Endothelial cell of hepatic sinusoid (primary cell): ENCODE data around the gene TENM3.
"Not testable (repeated sequence)": the region's sequence is repeated elsewhere in the genome, so short reads cannot be mapped to it uniquely, and the experiment has no call there.

Experiments used
- in situ Hi-C: cut with HindIII; loops from 2 replicates; pipeline ENCODE4 v1.10.0; 2017; ENCODE audit warnings: low sequenced_read_pairs

The TENM3 gene

DNA sequence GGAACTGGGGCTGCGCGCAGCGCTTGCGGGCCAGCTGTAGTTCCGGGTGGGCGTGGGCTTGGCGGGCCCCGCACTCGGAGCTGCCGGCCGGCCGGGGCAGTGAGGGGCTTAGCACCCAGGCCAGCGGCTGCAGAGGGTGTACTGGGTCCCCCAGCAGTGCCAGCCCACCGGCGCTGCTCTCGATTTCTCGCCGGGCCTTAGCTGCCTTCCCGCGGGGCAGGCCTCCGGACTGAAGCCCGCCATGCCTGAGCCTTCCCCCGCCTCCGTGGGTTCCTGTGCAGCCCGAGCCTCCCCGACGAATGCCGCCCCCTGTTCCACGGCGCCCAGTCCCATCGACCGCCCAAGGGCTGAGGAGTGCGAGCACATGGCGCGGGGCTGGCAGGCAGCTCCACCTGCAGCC, 143.4 kb downstream of the TENM3 start:
- in situ Hi-C loops = not testable (repeated sequence)

DNA sequence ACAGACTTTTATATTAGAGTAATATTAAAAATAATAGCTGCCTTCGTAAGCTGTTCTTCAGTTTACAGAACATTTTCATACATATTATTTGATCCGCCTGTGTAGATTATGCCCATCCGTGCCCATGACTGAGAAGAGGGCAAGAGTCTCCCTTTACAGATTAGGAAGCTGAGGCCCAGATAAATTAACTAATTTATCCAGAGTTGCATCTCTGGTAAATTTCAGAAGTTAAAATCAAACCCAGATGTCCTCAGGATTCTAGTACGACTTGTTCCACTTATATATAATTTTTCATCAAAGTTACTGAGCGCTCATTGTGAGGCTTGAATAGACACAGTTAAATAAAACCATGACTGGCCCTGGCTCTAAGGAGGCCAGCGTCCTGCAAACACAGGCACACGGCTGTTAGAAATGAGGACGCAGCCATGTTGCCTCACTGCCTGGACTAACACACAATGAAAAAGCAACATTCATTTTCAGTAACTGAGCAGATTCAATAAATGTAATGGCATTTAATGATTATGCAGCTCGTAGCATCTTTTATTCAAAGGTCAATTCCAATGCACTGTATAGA, 148.0 kb downstream of the TENM3 start:
- in situ Hi-C loops = no loop called here

DNA sequence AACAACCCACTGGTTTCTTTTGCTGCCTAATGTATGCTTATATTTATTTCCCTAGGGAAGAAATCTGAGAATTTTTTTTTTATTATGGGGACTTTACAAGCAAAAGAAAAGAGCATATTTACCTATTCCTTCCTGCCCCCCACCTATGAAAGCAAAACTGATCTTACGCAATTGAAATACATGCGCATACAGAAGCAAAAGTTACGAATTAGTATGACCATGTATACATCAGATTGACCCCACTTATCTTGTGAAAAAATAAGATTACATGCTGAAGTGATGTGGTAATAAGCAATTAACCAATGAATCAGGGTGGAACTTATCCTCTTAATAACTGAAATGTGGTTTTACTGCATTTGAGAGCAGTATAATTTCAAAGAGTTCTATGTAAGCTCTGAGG, 151.0 kb downstream of the TENM3 start:
- in situ Hi-C loops = no loop called here

DNA sequence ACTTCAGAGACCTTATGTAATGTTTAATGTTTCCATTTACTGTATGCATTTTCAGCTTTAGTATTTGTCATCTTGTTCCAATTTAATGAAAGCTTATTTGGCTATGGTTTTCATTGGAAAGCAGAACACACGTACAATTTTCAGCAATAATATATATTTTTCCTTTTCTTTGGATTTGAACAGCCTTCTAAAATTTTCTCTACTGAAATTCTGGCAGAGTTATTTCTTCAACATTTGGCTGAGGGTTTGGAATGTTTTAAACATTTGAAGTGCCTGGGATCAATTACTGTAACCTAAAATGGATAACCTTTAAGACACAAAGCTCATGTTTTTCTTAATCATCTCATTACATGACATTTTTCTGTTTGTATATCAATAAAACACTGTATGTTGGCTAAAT, 156.9 kb downstream of the TENM3 start:
- in situ Hi-C loops = loop anchor here (5.0 kb wide), 1 partner anchor 52 kb away; no protein-coding TSS in a partner anchor

DNA sequence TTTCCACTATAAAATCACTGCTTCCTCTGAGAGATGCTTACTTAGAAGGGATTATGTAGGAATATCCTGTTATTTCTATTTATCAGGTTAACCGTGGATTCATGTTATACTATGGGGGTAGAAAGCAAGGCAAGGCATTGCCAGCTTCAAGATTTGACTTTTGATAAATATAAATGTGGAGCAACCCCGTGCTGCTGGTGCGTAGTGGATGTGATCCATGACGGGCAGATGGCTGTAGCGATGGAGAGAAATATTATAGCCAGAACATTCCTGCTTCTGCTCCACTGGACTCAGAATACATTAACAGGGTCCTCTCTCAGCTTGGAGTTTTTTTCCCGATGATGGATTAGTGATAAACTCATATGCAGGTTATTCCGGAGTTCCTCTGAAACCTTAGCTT, 157.6 kb downstream of the TENM3 start:
- in situ Hi-C loops = loop anchor here (5.0 kb wide), 1 partner anchor 52 kb away; no protein-coding TSS in a partner anchor

DNA sequence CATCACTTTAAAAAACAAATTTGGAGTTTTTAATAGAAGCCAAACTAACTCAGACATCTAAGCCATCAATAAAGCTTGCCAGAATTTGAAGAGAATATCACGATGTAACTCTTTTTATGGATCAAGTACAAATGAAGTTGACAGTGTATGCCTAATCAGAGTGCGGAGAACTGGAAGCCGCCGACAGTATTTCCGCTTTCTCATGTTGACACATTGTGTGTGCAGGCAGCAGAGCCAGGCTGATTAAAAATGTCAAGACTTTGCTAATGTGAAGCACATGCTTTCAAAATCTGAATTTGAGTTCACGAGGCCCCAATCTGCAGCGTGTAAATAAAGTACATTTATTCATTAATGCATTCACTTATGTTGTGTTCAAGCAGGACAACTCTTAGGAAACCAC, 161.2 kb downstream of the TENM3 start:
- in situ Hi-C loops = loop anchor here (5.0 kb wide), 1 partner anchor 48 kb away; no protein-coding TSS in a partner anchor

DNA sequence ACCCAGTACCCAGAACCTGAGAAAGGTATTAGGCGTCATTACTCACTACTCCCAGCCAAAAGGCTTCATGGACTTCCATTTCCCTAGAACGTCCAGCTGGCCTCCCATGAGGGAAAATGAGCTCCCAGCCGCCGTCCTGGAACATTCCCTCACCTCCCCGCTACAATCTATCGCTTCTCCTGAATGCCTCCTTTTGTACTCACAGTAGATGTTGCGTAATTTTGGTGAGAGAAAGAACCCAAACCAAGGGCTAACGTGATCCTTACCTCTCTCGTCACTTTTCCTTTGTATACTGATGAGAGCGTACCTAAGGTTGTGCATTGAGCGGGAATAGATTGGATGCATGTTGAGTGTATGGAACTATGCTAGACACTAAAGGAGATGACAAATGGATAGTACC, 161.9 kb downstream of the TENM3 start:
- in situ Hi-C loops = no loop called here

DNA sequence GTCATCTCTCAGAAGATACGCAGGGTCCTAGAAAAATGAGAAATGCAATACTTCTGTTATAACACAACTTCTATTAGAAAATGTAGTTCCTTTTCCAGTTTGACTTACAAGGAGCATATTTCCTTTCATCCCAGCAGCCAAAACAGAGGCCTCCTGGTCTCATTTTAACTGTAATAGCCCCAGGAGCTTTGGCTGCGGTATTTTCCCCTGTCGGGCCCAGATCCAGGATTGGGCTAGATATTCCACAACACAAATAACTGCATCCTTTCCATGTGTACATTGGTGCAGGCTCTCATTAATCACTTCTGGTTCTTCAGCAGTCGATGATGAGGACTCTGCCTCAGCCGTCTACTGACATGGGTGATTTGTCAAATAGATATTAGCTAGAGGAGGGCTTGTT, 166.1 kb downstream of the TENM3 start:
- in situ Hi-C loops = no loop called here

DNA sequence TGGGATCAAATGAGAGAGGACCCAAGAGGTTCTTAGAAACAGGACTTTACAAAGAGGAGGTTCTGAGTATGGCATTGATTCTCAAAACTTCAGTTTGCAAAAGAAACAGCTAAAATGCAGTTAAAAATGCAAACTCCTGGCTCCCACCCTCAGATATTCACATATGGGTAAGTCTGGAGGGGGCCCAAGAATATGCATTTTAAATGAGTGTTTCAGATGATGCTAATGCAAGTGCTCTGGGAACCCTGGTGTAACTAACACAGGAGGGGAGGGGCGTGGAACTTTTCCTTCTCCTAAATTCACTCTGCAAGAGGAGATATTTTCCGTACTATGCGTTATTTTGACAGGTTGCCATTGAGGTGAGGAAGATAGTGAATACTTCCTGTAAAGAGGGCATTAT, 168.2 kb downstream of the TENM3 start:
- in situ Hi-C loops = no loop called here

DNA sequence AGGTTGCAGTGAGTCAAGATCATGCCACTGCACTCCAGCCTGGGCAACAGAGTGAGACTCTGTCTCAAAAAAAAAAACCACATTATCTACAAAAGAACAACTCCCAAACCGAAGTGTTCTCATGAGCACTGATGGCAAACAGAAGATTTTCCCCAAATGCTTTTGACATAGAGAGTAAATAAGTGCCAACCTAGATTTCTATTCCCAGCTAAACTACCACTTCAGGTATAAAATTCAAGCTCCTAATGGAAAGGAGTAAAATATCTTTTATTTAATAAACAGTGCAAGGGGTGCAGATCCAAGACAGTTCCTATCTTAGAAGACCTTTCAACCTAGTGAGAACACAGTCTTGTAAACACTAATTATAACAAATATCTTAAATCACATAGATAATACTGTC, 170.3 kb downstream of the TENM3 start:
- in situ Hi-C loops = no loop called here

DNA sequence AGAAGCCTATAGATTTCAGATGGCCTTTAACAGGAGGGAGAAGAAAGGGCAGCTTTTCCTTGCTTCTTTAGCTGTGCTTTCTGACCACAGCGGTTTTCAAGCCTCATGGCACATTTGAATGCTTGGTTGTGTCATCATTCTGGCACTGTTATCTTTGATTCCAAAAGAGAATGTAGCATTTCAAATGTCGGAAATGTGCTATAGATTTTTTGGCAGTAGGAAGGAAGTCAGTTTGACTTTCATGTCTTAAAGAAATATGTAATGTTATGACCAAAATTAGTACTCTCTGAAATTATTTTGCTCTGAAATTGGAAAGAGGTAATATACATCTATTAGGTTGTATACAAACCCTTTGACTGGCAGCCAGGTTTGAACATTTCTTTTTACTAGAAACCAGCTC, 171.9 kb downstream of the TENM3 start:
- in situ Hi-C loops = no loop called here

DNA sequence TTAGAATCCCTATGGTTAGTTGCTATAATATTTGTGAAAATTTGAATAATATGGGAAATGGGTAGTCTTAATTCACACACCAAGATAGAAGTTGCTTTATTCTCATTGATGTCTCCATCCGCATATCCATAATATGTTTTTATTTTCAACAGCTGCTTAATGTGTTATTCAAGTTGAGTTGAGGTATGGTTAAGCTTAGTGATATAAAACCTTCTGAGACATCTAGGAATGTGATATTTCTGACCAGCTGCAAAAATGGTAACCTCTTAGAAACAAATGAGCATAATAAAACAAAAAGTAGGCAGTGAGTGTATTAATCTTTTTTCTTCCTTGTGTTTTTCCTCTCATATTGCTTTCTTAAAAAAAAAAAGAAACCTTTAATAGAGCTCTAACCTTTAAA, 172.9 kb downstream of the TENM3 start:
- in situ Hi-C loops = no loop called here

DNA sequence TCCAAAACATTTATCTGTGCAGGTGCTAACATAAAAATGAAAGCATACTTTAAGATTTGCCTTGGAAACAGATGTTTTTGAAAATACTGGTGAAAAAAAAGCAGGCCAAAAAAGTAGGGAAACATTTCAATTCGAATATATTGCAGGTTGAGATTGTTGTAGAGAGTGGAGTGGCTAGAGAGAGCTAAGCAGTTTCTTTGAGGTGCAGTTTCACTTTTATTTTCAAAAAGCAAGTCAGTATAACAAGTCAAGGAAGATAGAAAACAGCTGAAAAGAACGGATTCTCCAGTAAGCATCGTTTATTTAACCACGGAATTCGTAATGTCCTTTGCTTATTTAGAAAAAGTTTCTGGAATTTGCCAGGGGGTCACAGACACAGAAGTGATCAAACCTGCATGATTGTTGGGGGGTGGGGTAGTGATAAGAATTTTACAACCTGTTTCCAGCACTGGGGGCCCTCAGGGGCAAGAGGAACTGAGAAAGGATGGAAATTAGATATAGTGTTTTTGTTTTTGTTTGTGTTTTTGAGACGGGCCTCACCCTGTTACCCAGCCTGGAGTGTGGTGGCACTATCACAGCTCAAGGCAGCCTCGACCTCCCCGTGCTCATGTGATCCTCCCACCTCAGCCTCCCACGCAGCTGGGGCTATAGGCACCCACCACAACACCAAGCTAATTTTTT, 175.0 kb downstream of the TENM3 start:
- in situ Hi-C loops = no loop called here

DNA sequence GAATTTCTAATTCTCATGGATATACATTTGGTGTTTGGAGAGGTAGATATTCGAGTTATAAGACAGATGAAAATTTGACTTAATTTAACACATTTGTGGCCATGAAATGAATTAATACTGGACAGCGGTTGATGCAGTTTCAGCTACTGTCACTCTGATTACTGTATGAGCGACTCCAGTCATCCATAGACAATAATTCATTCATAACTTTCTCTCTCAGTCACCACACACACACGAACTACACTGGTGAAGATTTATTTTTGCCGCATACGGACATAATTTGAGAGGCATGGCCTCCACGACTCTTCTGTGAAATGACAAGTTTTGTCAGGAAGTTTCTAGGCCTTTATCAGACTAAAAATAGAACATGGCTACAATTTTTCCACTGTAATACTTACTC, 177.0 kb downstream of the TENM3 start:
- in situ Hi-C loops = no loop called here

DNA sequence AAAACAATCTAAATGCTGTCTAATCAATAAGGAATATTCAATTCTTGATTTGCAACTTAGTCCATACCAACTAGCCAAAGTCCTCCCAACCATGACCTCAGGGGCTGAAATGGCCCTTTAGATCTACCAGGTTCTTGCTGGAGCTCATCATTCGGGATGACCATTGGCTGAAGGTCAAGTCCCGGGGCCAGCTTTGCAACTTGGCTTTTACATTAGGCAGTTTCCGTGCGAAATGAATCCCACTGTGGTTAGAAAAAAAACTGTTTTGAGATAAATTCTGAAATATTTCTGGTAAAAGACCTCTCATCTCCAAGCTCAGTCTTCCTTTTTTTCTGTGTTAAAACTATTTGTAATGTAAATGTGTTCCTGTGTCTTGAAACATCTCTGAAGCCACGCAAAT, 178.6 kb downstream of the TENM3 start:
- in situ Hi-C loops = no loop called here

DNA sequence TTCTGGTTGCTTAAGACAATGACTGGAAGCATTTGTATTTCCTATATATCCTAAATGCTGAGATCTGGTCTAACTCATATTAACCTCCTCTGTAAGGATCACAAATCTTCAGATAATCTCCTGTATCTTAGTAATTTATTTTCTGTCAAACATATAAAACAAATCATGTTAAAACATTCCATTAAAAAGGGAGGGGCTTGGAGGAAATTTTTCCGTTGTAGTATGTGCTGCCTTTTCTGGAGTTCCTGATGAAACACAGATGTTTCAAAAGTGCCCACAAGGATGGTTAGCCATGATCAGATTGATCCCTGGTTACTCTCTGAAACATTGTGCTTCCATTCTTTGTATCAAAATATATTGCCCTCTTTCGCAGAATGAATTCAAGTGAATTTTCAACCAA, 182.1 kb downstream of the TENM3 start:
- in situ Hi-C loops = no loop called here

DNA sequence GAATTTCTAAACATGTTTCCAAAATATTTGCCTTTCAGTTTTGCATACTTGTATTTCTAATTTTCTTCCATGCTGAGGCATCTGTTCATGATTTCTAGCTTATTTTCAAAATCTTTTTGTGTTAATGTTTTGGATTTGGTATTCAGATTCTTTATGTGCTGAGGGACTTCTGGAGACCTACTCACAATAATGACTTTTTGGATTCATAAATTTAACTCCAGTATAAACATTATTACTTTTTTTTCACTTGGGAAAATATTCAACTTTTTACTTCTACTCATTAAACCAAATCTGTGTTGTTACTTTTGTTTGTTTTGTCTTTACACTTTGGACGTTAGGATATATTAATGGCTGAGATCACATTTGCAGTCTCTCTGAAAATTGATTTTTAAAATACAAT, 183.7 kb downstream of the TENM3 start:
- in situ Hi-C loops = no loop called here

DNA sequence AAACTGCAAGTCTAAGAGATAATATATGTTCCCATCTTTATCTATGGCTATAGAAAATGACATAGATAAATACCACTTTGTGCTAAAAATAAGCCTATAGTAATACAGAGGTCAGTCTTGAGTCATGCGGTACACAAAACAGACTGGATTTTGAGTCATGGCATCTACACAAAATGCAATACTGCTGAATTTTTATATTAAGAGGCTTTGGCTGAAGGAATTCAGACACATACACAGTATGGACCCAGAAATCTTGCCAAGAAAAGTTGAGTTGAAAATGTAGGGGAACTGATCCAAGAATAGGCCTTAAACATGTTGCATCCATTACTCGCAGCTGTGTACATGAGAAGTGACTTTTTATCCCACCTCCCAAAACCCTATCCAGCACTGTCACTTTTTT, 184.4 kb downstream of the TENM3 start:
- in situ Hi-C loops = no loop called here

DNA sequence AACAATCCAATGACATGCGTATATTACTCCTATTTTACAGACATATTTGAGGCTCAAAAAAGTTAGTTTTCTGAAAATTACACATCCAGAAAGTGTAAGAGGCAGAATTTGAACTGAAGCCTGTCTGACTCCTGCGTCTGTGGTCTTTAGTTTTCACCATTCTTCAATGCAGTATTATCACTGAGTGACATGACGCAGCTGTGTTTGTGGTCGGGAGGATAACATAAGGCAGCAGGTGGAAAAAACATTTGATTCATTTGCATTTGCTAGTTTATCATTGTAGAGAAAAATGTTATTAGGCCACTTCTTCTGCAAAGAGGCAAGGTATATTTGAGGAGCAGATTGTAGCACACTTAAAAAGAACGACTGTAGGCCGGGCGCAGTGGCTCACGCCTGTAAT, 186.7 kb downstream of the TENM3 start:
- in situ Hi-C loops = no loop called here

DNA sequence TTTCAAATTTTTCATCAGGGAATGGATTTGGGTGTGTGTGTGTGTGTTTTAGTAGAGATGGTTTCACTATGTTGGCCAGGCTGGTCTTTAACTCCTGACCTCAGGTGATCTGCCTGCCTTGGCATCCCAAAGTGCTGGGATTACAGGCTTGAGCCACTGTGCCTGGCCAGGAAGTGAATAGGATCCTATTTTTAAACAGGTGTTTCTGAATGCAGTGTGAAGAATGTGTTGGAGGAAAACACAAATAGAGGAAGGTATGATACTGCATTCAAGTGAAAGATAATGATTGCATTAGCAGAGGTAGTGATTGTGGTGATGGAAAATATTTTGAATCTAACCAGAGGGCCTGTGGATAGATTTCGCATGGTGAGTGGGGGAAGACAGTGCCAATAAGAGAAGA, 189.6 kb downstream of the TENM3 start:
- in situ Hi-C loops = no loop called here

DNA sequence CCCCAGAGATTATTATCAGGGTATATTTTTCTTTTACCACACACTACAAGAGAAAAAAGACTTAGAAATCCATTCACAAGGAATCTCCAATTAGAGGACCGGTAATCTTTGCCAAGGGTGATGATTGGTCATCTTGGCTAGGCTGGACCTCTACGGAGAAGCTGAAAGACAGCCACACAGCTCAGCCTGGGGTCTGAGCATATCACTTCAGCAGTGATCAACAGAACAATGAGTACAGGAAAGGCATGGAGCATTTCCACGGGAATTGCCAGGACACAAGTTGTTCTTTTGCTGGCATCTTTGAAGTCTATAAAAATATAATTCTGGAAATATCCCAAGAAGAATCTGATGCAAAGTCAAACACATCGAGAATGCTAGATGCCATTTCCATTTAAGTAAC, 191.5 kb downstream of the TENM3 start:
- in situ Hi-C loops = no loop called here

DNA sequence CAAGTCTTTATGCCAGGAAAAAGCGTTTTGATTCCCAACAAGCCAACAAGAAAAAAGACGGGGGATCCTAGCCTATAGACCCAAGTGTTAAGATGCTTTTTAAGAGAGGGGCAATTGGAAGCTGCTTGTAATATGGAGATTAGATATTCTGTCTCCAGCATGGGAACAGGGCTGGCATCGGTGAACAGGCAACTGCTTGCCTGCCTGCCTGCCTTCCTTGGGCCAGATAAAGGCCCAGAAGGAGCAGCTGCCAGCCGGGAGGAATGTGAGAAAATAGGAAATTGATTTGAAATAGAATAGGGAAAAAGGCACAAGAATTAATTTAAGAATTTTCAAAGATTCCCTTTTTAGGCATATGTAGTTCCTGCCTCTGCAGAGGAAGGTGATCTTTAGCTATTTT, 192.2 kb downstream of the TENM3 start:
- in situ Hi-C loops = no loop called here

DNA sequence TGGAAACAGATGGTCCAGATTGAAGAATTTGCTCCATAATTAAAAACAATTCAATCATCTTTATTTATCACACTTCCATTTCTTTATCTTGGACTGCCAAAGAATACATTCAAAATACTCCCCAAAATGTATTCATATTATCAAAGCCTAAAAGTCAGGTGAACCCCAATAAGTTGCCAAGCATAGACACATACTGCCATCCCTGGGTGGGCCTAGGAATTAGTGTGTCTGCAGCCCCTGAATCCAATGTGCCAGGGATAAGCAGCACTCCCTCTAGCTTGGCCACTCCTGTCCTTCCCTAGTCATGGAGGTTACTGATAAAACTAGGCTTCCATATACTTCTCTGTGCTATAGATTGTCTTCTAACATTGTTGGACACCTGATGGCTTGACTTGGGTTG, 199.9 kb downstream of the TENM3 start:
- in situ Hi-C loops = no loop called here
